H54 (cell line): ENCODE results near the gene GOLPH3.
A peak's percentile ranks its signal among the peaks of the same experiment; 100 is the strongest.
"Not testable (repeated sequence)": the region's sequence is repeated elsewhere in the genome, so short reads cannot be mapped to it uniquely, and the experiment has no call there.

Experiments
- DNase-seq: peaks from one replicate; pipeline ENCODE4 v3.0.0; 2011; ENCODE audit warnings: low spot score, mixed read lengths; ENCODE audit not compliant: insufficient read length
- FAIRE-seq: peaks from 3 replicates; lab custom pipeline; 2011; peaks lifted over from hg19 to GRCh38; lab: Jason Lieb, UNC
- POLR2A ChIP-seq: IDR thresholded peaks from 2 replicates; pipeline ENCODE4 v1.6.1; 2011; ENCODE audit warnings: low read depth, mild to moderate bottlenecking, low read length

Gene GOLPH3

GRCh38 chr5:32174011-32174870, at the start of gene GOLPH3:
Gene GOLPH3 (minus strand): TSS chr5:32174319. CDS start chr5:32174034, 285 bp downstream.
- peak; percentile 95 for TF ChIP-seq POLR2A
- DNase-seq, result peak; percentile 95
- FAIRE-seq, result peak; percentile 20

- FAIRE-seq (no peak), DNase-seq (no peak)
These were observed 48.8 kb upstream of the GOLPH3 start for GRCh38 chr5:32222723-32223470.

GRCh38 chr5:32217886-32218396, 43.8 kb upstream of the GOLPH3 start:
- no peak for TF ChIP-seq POLR2A
- DNase-seq (no peak), FAIRE-seq (no peak)

More at GRCh38 chr5:32222723-32223470, 48.8 kb upstream of the GOLPH3 start:
- no peak for TF ChIP-seq POLR2A

- FAIRE-seq, DNase-seq: not testable (repeated sequence)
These were observed 40.2 kb upstream of the GOLPH3 start for GRCh38 chr5:32214344-32214743.

GRCh38 chr5:32210151-32210550, 36.0 kb upstream of the GOLPH3 start:
- TF ChIP-seq POLR2A, result no peak
- no peak for DNase-seq
- FAIRE-seq, result no peak

- FAIRE-seq, DNase-seq: not testable (repeated sequence)
These were observed 34.7 kb upstream of the GOLPH3 start for GRCh38 chr5:32208837-32209236.

GRCh38 chr5:32207355-32207634, 33.2 kb upstream of the GOLPH3 start:
- DNase-seq, result no peak
- TF ChIP-seq POLR2A, result no peak
- FAIRE-seq, result no peak

- FAIRE-seq (no peak), DNase-seq (no peak)
- no peak for TF ChIP-seq POLR2A
These were observed 32.6 kb upstream of the GOLPH3 start for GRCh38 chr5:32206509-32207354.

- FAIRE-seq (no peak), DNase-seq (no peak)
- TF ChIP-seq POLR2A, result no peak
These were observed 31.9 kb upstream of the GOLPH3 start for GRCh38 chr5:32206053-32206452.

- FAIRE-seq (no peak), DNase-seq (no peak)
These were observed 28.3 kb upstream of the GOLPH3 start for GRCh38 chr5:32202394-32202793.

GRCh38 chr5:32201122-32201753, 27.1 kb upstream of the GOLPH3 start:
- no peak for DNase-seq
- no peak for TF ChIP-seq POLR2A
- no peak for FAIRE-seq

More at GRCh38 chr5:32202394-32202793, 28.3 kb upstream of the GOLPH3 start:
- no peak for TF ChIP-seq POLR2A

- TF ChIP-seq POLR2A, result no peak
- DNase-seq (no peak), FAIRE-seq (no peak)
These were observed 22.9 kb upstream of the GOLPH3 start for GRCh38 chr5:32197032-32197431.

GRCh38 chr5:32195265-32195664, 21.1 kb upstream of the GOLPH3 start:
- TF ChIP-seq POLR2A, result no peak
- DNase-seq (no peak), FAIRE-seq (no peak)
